ENCODE results near the gene CRB2.
"Not testable (repeated sequence)": the region's sequence is repeated elsewhere in the genome, so short reads cannot be mapped to it uniquely, and the experiment has no call there.

CRB2 gene

GRCh38 chr9:123322273-123323195 is 33.5 kb upstream of the CRB2 start:
- H3K4me1 Mint-ChIP-seq (ENCODE audit: low read depth) = peaks cover 39% of the 10 kb centered on the region
- no peak overlapping the region for H3K4me3 Mint-ChIP-seq
- no peaks in the 10 kb centered on the region for H3K9me3 Mint-ChIP-seq
- peaks cover 16% of the 10 kb centered on the region for H3K27me3 Mint-ChIP-seq
- H3K36me3 Mint-ChIP-seq (ENCODE audit: low read depth) = no peaks in the 10 kb centered on the region
- intact Hi-C loops (cut with micrococcal nuclease) = no loop called here
- H3K27ac Mint-ChIP-seq = no peak overlapping the region

- peaks cover 38% of the 10 kb centered on the region for H3K4me1 Mint-ChIP-seq (ENCODE audit: low read depth)
Observed at GRCh38 chr9:123323196-123324013, 32.6 kb upstream of the CRB2 start.

GRCh38 chr9:123324767-123325183 is 31.2 kb upstream of the CRB2 start:
- peaks cover 48% of the 10 kb centered on the region for H3K4me1 Mint-ChIP-seq (ENCODE audit: low read depth)
- no peaks in the 10 kb centered on the region for H3K36me3 Mint-ChIP-seq (ENCODE audit: low read depth)
- no peak overlapping the region for H3K4me3 Mint-ChIP-seq
- intact Hi-C loops (cut with micrococcal nuclease) = no loop called here
- peaks cover 9% of the 10 kb centered on the region for H3K27me3 Mint-ChIP-seq
- no peak overlapping the region for H3K27ac Mint-ChIP-seq
- H3K9me3 Mint-ChIP-seq = no peaks in the 10 kb centered on the region

More at GRCh38 chr9:123323196-123324013, 32.6 kb upstream of the CRB2 start:
- no peak overlapping the region for H3K27ac Mint-ChIP-seq
- no peak overlapping the region for H3K4me3 Mint-ChIP-seq
- H3K9me3 Mint-ChIP-seq = no peaks in the 10 kb centered on the region
- H3K27me3 Mint-ChIP-seq = peaks cover 15% of the 10 kb centered on the region
- no peaks in the 10 kb centered on the region for H3K36me3 Mint-ChIP-seq (ENCODE audit: low read depth)
- intact Hi-C loops (cut with micrococcal nuclease) = no loop called here

- intact Hi-C loops (cut with micrococcal nuclease) = no loop called here
- Mint-ChIP-seq H3K27ac (peak overlapping the region; percentile 42), H3K27me3 (peaks cover 9% of the 10 kb centered on the region), H3K9me3 (no peaks in the 10 kb centered on the region), H3K4me3 (peak overlapping the region; percentile 39), H3K36me3 (ENCODE audit: low read depth) (no peaks in the 10 kb centered on the region), H3K4me1 (ENCODE audit: low read depth) (peaks cover 52% of the 10 kb centered on the region)
Observed at GRCh38 chr9:123326187-123326586, 29.8 kb upstream of the CRB2 start.

GRCh38 chr9:123326662-123327093 is 29.3 kb upstream of the CRB2 start:
- peak overlapping the region; percentile 42 for H3K27ac Mint-ChIP-seq

GRCh38 chr9:123327697-123328100 is 28.3 kb upstream of the CRB2 start:
- Mint-ChIP-seq H3K36me3 (ENCODE audit: low read depth) (no peaks in the 10 kb centered on the region), H3K4me1 (ENCODE audit: low read depth) (peaks cover 45% of the 10 kb centered on the region), H3K9me3 (no peaks in the 10 kb centered on the region), H3K27ac (no peak overlapping the region), H3K4me3 (no peak overlapping the region), H3K27me3 (peaks cover 9% of the 10 kb centered on the region)
- intact Hi-C loops (cut with micrococcal nuclease) = no loop called here

More at GRCh38 chr9:123326662-123327093, 29.3 kb upstream of the CRB2 start:
- intact Hi-C loops (cut with micrococcal nuclease) = no loop called here
- Mint-ChIP-seq H3K9me3 (no peaks in the 10 kb centered on the region), H3K4me3 (peak overlapping the region; percentile 39), H3K27me3 (peaks cover 9% of the 10 kb centered on the region), H3K4me1 (ENCODE audit: low read depth) (peaks cover 53% of the 10 kb centered on the region), H3K36me3 (ENCODE audit: low read depth) (no peaks in the 10 kb centered on the region)

- intact Hi-C loops (cut with micrococcal nuclease) = no loop called here
- peaks cover 37% of the 10 kb centered on the region for H3K4me1 Mint-ChIP-seq (ENCODE audit: low read depth)
- H3K36me3 Mint-ChIP-seq (ENCODE audit: low read depth) = no peaks in the 10 kb centered on the region
- no peak overlapping the region for H3K4me3 Mint-ChIP-seq
- peaks cover 9% of the 10 kb centered on the region for H3K27me3 Mint-ChIP-seq
- H3K9me3 Mint-ChIP-seq = no peaks in the 10 kb centered on the region
- H3K27ac Mint-ChIP-seq = no peak overlapping the region
Observed at GRCh38 chr9:123329329-123329955, 26.6 kb upstream of the CRB2 start.

- no peaks in the 10 kb centered on the region for H3K36me3 Mint-ChIP-seq (ENCODE audit: low read depth)
- H3K4me3 Mint-ChIP-seq = no peak overlapping the region
- H3K27me3 Mint-ChIP-seq = peaks cover 3% of the 10 kb centered on the region
- H3K4me1 Mint-ChIP-seq (ENCODE audit: low read depth) = peaks cover 39% of the 10 kb centered on the region
- intact Hi-C loops (cut with micrococcal nuclease) = no loop called here
- H3K27ac Mint-ChIP-seq = no peak overlapping the region
- no peaks in the 10 kb centered on the region for H3K9me3 Mint-ChIP-seq
Observed at GRCh38 chr9:123331346-123332060, 24.5 kb upstream of the CRB2 start.

GRCh38 chr9:123333058-123333669 is 22.8 kb upstream of the CRB2 start:
- H3K4me3 Mint-ChIP-seq; intact Hi-C loops (cut with micrococcal nuclease); H3K36me3 Mint-ChIP-seq (ENCODE audit: low read depth); H3K27me3 Mint-ChIP-seq; H3K27ac Mint-ChIP-seq; H3K9me3 Mint-ChIP-seq: not testable (repeated sequence)
- H3K4me1 Mint-ChIP-seq (ENCODE audit: low read depth) = peaks cover 30% of the 10 kb centered on the region

- H3K27ac Mint-ChIP-seq = no peak overlapping the region
- peaks cover 13% of the 10 kb centered on the region for H3K27me3 Mint-ChIP-seq
- H3K4me3 Mint-ChIP-seq = no peak overlapping the region
- H3K36me3 Mint-ChIP-seq (ENCODE audit: low read depth) = no peaks in the 10 kb centered on the region
- intact Hi-C loops (cut with micrococcal nuclease) = loop anchor here (5.0 kb wide), 1 partner anchor 67 kb away; the partner anchor contains the start of gene STRBP
- no peaks in the 10 kb centered on the region for H3K9me3 Mint-ChIP-seq
- peaks cover 36% of the 10 kb centered on the region for H3K4me1 Mint-ChIP-seq (ENCODE audit: low read depth)
Observed at GRCh38 chr9:123334639-123335038, 21.4 kb upstream of the CRB2 start.

GRCh38 chr9:123335193-123335985 is 20.6 kb upstream of the CRB2 start:
- Mint-ChIP-seq H3K27me3 (peaks cover 19% of the 10 kb centered on the region), H3K4me1 (ENCODE audit: low read depth) (peaks cover 39% of the 10 kb centered on the region), H3K27ac (no peak overlapping the region), H3K4me3 (no peak overlapping the region), H3K9me3 (no peaks in the 10 kb centered on the region), H3K36me3 (ENCODE audit: low read depth) (no peaks in the 10 kb centered on the region)
- intact Hi-C loops (cut with micrococcal nuclease) = loop anchor here (5.0 kb wide), 1 partner anchor 68 kb away; the partner anchor contains the start of gene STRBP

- peaks cover 23% of the 10 kb centered on the region for H3K27me3 Mint-ChIP-seq
- intact Hi-C loops (cut with micrococcal nuclease) = loop anchor here (5.0 kb wide), 1 partner anchor 69 kb away; the partner anchor contains the start of gene STRBP
- peaks cover 44% of the 10 kb centered on the region for H3K4me1 Mint-ChIP-seq (ENCODE audit: low read depth)
- H3K9me3 Mint-ChIP-seq = no peaks in the 10 kb centered on the region
- H3K27ac Mint-ChIP-seq = no peak overlapping the region
- no peaks in the 10 kb centered on the region for H3K36me3 Mint-ChIP-seq (ENCODE audit: low read depth)
- no peak overlapping the region for H3K4me3 Mint-ChIP-seq
Observed at GRCh38 chr9:123335986-123336329, 20.0 kb upstream of the CRB2 start.

Measured in dendritic cell treated with granulocyte-macrophage colony-stimulating factor and Interleukin-4, amounts not matched to agents 40 ng/mL and 50 ng/mL, for 4 days (primary cell).